OCI-LY1 (cell line): ENCODE data around the gene GZMM.

Experiments used
- H2AFZ ChIP-seq: fragments of 200-600 bp; sonication (generic), shearing (Covaris generic); 2 replicates; pipeline ENCODE4 v1.6.0; 2014; ENCODE audit warnings: antibody characterized with exemption, mild to moderate bottlenecking, low read length
- H3F3A ChIP-seq: fragments of 200-600 bp; sonication (generic), shearing (Covaris generic); 2 replicates; pipeline ENCODE4 v1.6.0; 2014; ENCODE audit warnings: mild to moderate bottlenecking, antibody characterized with exemption, low read length, moderate library complexity; ENCODE audit not compliant: insufficient read depth
- H3K27ac ChIP-seq: fragments of 200-600 bp; sonication (generic); 2 replicates; pipeline ENCODE4 v1.5.1; 2014; ENCODE audit warnings: low read length, mixed run types, mild to moderate bottlenecking, low read depth; ENCODE audit not compliant: poor library complexity, severe bottlenecking
- H3K27me3 ChIP-seq: fragments of 200-600 bp; sonication (generic); 2 replicates; pipeline ENCODE4 v1.6.0; 2014; ENCODE audit warnings: antibody characterized with exemption, mild to moderate bottlenecking, low read length, moderate library complexity; ENCODE audit not compliant: insufficient read depth
- H3K36me3 ChIP-seq: fragments of 200-600 bp; sonication (generic); 2 replicates; pipeline ENCODE4 v1.6.1; 2014; ENCODE audit warnings: mild to moderate bottlenecking, antibody characterized with exemption, low read length, moderate library complexity, mixed read lengths; ENCODE audit not compliant: insufficient read depth
- H3K4me1 ChIP-seq: fragments of 200-600 bp; sonication (generic); 2 replicates; pipeline ENCODE4 v1.5.1; 2014; ENCODE audit warnings: mild to moderate bottlenecking, low read length, moderate library complexity; ENCODE audit not compliant: insufficient read depth, severe bottlenecking
- H3K4me2 ChIP-seq: fragments of 200-600 bp; sonication (generic), shearing (Covaris generic); 2 replicates; pipeline ENCODE4 v1.6.1; 2014; ENCODE audit warnings: low read length
- H3K4me3 ChIP-seq: fragments of 200-600 bp; sonication (generic); 2 replicates; pipeline ENCODE4 v1.5.1; 2014; ENCODE audit warnings: low read length, low read depth, mild to moderate bottlenecking, mixed read lengths; ENCODE audit not compliant: poor library complexity, severe bottlenecking
- H3K79me2 ChIP-seq: fragments of 200-600 bp; shearing (Covaris generic); 2 replicates; pipeline ENCODE4 v1.6.1; 2016; ENCODE audit warnings: mixed run types, low read length, mixed read lengths; ENCODE audit not compliant: insufficient read depth
- H3K9ac ChIP-seq: fragments of 200-600 bp; sonication (generic), shearing (Covaris generic); 2 replicates; pipeline ENCODE4 v1.6.1; 2014; ENCODE audit warnings: mild to moderate bottlenecking, low read length, mixed read lengths
- H3K9me2 ChIP-seq: fragments of 200-600 bp; sonication (generic), shearing (Covaris generic); 2 replicates; pipeline ENCODE4 v1.6.1; 2014; ENCODE audit warnings: low read depth, mild to moderate bottlenecking, low read length, mixed read lengths
- H3K9me3 ChIP-seq: fragments of 200-600 bp; shearing (Covaris generic); 2 replicates; pipeline ENCODE4 v1.6.1; 2014; ENCODE audit warnings: low read length, mixed read lengths
- H4K20me1 ChIP-seq: fragments of 200-600 bp; sonication (generic), shearing (Covaris generic); 2 replicates; pipeline ENCODE4 v1.6.0; 2016; ENCODE audit warnings: mild to moderate bottlenecking, low read length; ENCODE audit not compliant: insufficient read depth
- EZH2 ChIP-seq: fragments of 200-600 bp; sonication (generic), shearing (Covaris generic); IDR thresholded peaks from 2 replicates; pipeline ENCODE4 v1.8.0; 2017; ENCODE audit warnings: borderline replicate concordance, mixed run types, mild to moderate bottlenecking, antibody characterized with exemption, low read length, moderate library complexity, mixed read lengths
- TF ChIP-seq, protein P1 (sequence below): fragments of 200-600 bp; sonication (generic), shearing (Covaris generic); IDR thresholded peaks from 2 replicates; pipeline ENCODE4 v1.5.1; 2017; ENCODE audit warnings: mild to moderate bottlenecking, antibody characterized with exemption, low read length, moderate library complexity, mixed read lengths

Gene GZMM

DNA sequence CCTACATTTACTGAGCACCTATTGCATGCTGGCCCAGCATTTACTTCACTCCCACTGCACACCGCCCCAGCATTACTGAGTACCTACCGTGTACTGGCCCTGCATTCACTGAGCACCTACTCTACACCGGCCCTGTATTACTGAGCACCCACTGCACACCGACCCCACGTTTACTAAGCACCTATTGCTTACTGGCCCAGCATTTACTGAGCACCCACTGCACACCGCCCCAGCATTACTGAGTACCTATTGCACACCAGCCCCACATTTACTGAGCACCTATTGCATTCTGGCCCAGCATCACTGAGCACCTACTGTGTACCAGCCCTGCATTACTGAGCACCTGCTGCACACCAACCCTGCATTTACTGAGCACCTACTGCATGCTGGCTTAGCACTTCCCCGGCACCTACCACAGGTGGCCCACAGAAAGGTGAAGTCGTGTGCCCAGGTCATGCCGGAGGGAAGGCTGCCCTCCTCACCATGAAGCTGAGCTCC lies 29.6 kb upstream of the GZMM start:
- Histone ChIP-seq H3K79me2 (no peaks in the 10 kb centered on the region), H3K36me3 (peaks cover 17% of the 10 kb centered on the region), H4K20me1 (no peaks in the 10 kb centered on the region), H3K4me1 (peaks cover 29% of the 10 kb centered on the region), H3K27ac (no peak overlapping the region), H3K4me3 (no peak overlapping the region), H3K4me2 (no peak overlapping the region), H2AFZ (no peak overlapping the region), H3F3A (no peaks in the 10 kb centered on the region), H3K27me3 (no peaks in the 10 kb centered on the region), H3K9ac (no peak overlapping the region), H3K9me3 (no peaks in the 10 kb centered on the region), H3K9me2 (no peaks in the 10 kb centered on the region)
- TF ChIP-seq, protein P1, sequence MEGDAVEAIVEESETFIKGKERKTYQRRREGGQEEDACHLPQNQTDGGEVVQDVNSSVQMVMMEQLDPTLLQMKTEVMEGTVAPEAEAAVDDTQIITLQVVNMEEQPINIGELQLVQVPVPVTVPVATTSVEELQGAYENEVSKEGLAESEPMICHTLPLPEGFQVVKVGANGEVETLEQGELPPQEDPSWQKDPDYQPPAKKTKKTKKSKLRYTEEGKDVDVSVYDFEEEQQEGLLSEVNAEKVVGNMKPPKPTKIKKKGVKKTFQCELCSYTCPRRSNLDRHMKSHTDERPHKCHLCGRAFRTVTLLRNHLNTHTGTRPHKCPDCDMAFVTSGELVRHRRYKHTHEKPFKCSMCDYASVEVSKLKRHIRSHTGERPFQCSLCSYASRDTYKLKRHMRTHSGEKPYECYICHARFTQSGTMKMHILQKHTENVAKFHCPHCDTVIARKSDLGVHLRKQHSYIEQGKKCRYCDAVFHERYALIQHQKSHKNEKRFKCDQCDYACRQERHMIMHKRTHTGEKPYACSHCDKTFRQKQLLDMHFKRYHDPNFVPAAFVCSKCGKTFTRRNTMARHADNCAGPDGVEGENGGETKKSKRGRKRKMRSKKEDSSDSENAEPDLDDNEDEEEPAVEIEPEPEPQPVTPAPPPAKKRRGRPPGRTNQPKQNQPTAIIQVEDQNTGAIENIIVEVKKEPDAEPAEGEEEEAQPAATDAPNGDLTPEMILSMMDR: no peak
- no peak for TF ChIP-seq EZH2

DNA sequence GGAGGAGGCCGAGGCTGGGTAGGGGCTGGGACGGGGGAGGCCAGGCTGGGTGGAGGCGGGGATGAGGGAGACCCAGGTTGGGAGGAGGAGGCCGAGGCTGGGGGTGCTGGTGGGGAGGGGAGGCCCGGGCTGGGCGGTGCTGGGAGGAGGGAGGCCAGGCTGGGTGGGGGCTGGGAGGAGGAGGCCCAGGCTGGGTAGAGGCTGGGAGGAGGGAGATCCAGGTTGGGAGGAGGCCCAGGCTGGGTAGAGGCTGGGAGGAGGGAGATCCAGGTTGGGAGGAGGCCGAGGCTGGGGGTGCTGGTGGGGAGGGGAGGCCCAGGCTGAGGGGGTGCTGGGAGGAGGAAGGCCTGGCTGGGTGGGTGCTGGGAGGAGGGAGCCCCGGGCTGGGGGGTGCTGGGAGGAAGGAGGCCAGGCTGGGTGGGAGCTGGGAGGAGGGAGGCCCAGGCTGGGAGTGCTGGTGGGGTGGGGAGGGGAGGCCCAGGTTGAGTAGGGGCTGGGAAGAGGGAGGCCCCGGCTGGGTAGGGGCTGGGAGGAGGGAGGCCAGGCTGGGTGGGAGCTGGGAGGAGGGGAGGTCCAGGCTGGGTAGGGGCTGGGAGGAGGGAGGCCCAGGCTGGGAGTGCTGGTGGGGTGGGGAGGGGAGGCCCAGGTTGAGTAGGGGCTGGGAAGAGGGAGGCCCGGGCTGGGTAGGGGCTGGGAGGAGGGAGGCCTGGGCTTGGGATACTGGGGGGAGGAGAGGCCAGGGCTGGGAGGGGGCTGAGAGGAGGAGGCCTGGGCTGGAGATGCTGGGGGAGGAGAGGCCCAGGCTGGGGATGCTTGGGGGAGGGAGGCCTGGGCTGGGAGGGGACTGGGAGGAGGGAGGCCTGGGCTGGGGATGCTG lies 25.9 kb upstream of the GZMM start:
- Histone ChIP-seq H4K20me1 (no peaks in the 10 kb centered on the region), H3K4me1 (peaks cover 5% of the 10 kb centered on the region), H3K36me3 (peaks cover 11% of the 10 kb centered on the region; the same call in 1 of the 2 replicates), H3K27ac (no peak overlapping the region), H2AFZ (no peak overlapping the region), H3K9me2 (no peaks in the 10 kb centered on the region), H3K79me2 (no peaks in the 10 kb centered on the region), H3K4me2 (no peak overlapping the region), H3K4me3 (no peak overlapping the region), H3K9me3 (no peaks in the 10 kb centered on the region), H3F3A (no peaks in the 10 kb centered on the region), H3K27me3 (no peaks in the 10 kb centered on the region), H3K9ac (no peak overlapping the region)
- TF ChIP-seq, protein P1: no peak
- no peak for TF ChIP-seq EZH2

DNA sequence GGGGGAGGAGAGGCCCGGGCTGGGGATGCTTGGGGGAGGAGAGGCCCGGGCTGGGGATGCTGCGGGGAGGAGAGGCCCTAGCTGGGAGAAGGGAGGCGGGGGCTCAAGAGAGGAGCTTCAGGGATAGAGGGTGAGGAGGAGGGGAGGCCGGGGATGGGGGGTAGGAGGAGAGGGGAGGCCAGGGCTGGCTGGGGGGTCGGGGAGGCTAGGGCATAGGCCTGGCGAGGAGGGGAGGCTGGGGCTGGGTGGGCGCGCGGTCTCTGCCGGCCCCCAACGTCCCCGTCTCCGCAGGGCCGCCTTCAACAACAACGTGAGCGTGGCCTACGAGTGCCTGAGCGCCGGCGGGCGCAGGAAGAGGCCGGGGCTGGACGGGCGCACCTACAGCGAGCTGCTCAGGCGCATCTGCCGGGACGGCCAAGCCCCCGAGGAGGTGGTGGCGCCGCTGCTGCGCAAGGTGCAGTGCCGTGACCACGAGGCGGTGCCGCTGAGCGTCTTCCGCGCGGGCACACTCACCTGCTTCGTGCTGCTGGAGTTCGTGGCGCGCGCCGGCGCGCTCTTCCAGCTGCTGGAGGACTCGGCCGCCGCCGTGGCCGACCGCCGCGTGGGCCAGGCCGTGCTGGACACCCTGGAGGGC lies 25.1 kb upstream of the GZMM start:
- Histone ChIP-seq H3K9ac (no peak overlapping the region), H3K36me3 (peaks cover 7% of the 10 kb centered on the region; the same call in 1 of the 2 replicates), H3F3A (no peaks in the 10 kb centered on the region), H2AFZ (no peak overlapping the region), H3K9me2 (no peaks in the 10 kb centered on the region), H3K27ac (no peak overlapping the region), H3K79me2 (no peaks in the 10 kb centered on the region), H3K4me1 (peaks cover 6% of the 10 kb centered on the region), H3K27me3 (no peaks in the 10 kb centered on the region), H3K4me3 (no peak overlapping the region), H4K20me1 (no peaks in the 10 kb centered on the region), H3K4me2 (no peak overlapping the region), H3K9me3 (no peaks in the 10 kb centered on the region)
- TF ChIP-seq, protein P1: no peak
- no peak for TF ChIP-seq EZH2
